ENCODE results near the gene BBOX1. TPM values are rescaled to one million over a fixed set of nuclear protein-coding genes. Genes with fewer than 3 reads are reported as not detected.

The BBOX1 gene
- total and polyA plus RNA-seq, 2 donors (not counting 1 experiment from before 2014, with no cell fraction given), result not detected

- Histone ChIP-seq H3K27ac (ENCODE audit: insufficient read depth, low read length) (no peak overlapping the region), H3K4me2 (ENCODE audit: extremely low read depth, insufficient read depth, low read length) (no peak overlapping the region), H3K4me3 (replicated peaks in 1 of 4; ENCODE audit: control extremely low read depth in 1 of 4, insufficient read depth in 1 of 4, low read depth in 3 of 4, low read length in 4 of 4) (no peak overlapping the region), H3K36me3 (ENCODE audit: control insufficient read depth, insufficient read depth, low read length) (no peaks in the 10 kb centered on the region), H3K4me1 (ENCODE audit: control insufficient read depth, extremely low read depth, insufficient read depth, low read length) (no peaks in the 10 kb centered on the region), H2AFZ (ENCODE audit: low read length) (no peak overlapping the region), H3K79me2 (ENCODE audit: control insufficient read depth, insufficient read depth, low read length) (no peaks in the 10 kb centered on the region), H3K9ac (ENCODE audit: insufficient read depth, low read length) (no peak overlapping the region), H3K27me3 (ENCODE audit: control insufficient read depth, insufficient read depth, low read length) (no peaks in the 10 kb centered on the region), H4K20me1 (ENCODE audit: control insufficient read depth, extremely low read depth, insufficient read depth, low read length) (peaks cover 2% of the 10 kb centered on the region), H3K9me3 (ENCODE audit: control insufficient read depth, insufficient read depth, low read depth, low read length) (no peaks in the 10 kb centered on the region)
- TF ChIP-seq CTCF (conservative IDR thresholded peaks at IDR 0.05 in 1 of 2, IDR thresholded peaks at IDR 0.05 in 1 of 2; ENCODE audit: low read depth in 1 of 2, low read length in 2 of 2) (no peak), EZH2 (IDR thresholded peaks at IDR 0.05; ENCODE audit: low read length, missing control alignments) (no peak)
- no peak for DNase-seq (ENCODE audit: low read depth in 2 of 2)
Measured at GRCh38 chr11:27002838-27003237, 37.8 kb upstream of the BBOX1 start.

- Histone ChIP-seq H3K9ac (ENCODE audit: insufficient read depth, low read length) (no peak overlapping the region), H3K4me2 (ENCODE audit: extremely low read depth, insufficient read depth, low read length) (no peak overlapping the region), H3K9me3 (ENCODE audit: control insufficient read depth, insufficient read depth, low read depth, low read length) (no peaks in the 10 kb centered on the region), H3K36me3 (ENCODE audit: control insufficient read depth, insufficient read depth, low read length) (no peaks in the 10 kb centered on the region), H3K4me3 (replicated peaks in 1 of 4; ENCODE audit: control extremely low read depth in 1 of 4, insufficient read depth in 1 of 4, low read depth in 3 of 4, low read length in 4 of 4) (no peak overlapping the region), H3K4me1 (ENCODE audit: control insufficient read depth, extremely low read depth, insufficient read depth, low read length) (no peaks in the 10 kb centered on the region), H3K27me3 (ENCODE audit: control insufficient read depth, insufficient read depth, low read length) (no peaks in the 10 kb centered on the region), H2AFZ (ENCODE audit: low read length) (no peak overlapping the region), H3K27ac (ENCODE audit: insufficient read depth, low read length) (no peak overlapping the region), H3K79me2 (ENCODE audit: control insufficient read depth, insufficient read depth, low read length) (no peaks in the 10 kb centered on the region), H4K20me1 (ENCODE audit: control insufficient read depth, extremely low read depth, insufficient read depth, low read length) (peaks cover 2% of the 10 kb centered on the region)
- TF ChIP-seq EZH2 (IDR thresholded peaks at IDR 0.05; ENCODE audit: low read length, missing control alignments) (no peak), CTCF (conservative IDR thresholded peaks at IDR 0.05 in 1 of 2, IDR thresholded peaks at IDR 0.05 in 1 of 2; ENCODE audit: low read depth in 1 of 2, low read length in 2 of 2) (no peak)
- DNase-seq (ENCODE audit: low read depth in 2 of 2), result no peak
Measured at GRCh38 chr11:27004103-27004502, 36.5 kb upstream of the BBOX1 start.

DNA sequence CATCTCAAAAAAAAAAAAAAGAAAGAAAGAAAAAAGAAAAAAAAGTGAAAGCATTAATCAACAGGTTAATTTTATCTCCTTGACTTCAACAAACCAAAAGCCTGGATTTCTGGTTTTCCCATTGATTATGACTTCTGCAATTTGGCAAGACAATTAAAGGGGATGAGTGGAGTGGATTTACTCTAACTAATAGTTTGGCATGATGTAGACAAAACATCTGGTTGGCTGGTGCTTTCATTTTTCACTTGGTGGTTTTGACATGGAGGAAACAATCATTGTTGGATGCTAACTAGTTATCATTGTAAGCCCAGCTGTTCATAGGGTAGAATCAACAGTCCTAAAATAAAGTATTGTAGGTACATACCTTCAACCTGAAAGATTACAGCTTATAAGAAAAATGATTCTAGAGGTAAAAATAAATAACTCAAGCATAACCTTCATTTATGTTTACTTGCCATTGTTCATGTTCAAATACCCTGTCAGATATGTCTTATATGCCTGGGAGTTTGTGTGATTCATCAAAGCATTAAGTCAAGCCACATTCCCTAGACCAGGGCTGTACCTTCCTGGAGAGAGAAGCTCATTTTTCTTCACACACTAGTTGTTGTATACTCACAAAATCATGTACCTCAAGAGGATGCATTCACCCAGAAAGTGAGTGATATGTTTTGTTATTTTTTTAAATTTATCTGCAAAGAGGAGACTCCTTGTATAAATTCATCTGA is 31.6 kb upstream of the BBOX1 start:
- no peaks in the 10 kb centered on the region for H3K79me2 ChIP-seq (ENCODE audit: control insufficient read depth, insufficient read depth, low read length)
- H3K27ac ChIP-seq (ENCODE audit: insufficient read depth, low read length), result no peak overlapping the region
- TF ChIP-seq CTCF (conservative IDR thresholded peaks at IDR 0.05 in 1 of 2, IDR thresholded peaks at IDR 0.05 in 1 of 2; ENCODE audit: low read depth in 1 of 2, low read length in 2 of 2) (no peak), EZH2 (IDR thresholded peaks at IDR 0.05; ENCODE audit: low read length, missing control alignments) (no peak)
- H3K27me3 ChIP-seq (ENCODE audit: control insufficient read depth, insufficient read depth, low read length), result no peaks in the 10 kb centered on the region
- peaks cover 2% of the 10 kb centered on the region for H4K20me1 ChIP-seq (ENCODE audit: control insufficient read depth, extremely low read depth, insufficient read depth, low read length)
- DNase-seq (ENCODE audit: low read depth in 2 of 2), result no peak
- no peak overlapping the region for H3K4me2 ChIP-seq (ENCODE audit: extremely low read depth, insufficient read depth, low read length)
- H3K4me3 ChIP-seq (replicated peaks in 1 of 4; ENCODE audit: control extremely low read depth in 1 of 4, insufficient read depth in 1 of 4, low read depth in 3 of 4, low read length in 4 of 4), result no peak overlapping the region
- H3K4me1 ChIP-seq (ENCODE audit: control insufficient read depth, extremely low read depth, insufficient read depth, low read length), result no peaks in the 10 kb centered on the region
- H3K36me3 ChIP-seq (ENCODE audit: control insufficient read depth, insufficient read depth, low read length), result no peaks in the 10 kb centered on the region
- no peaks in the 10 kb centered on the region for H3K9me3 ChIP-seq (ENCODE audit: control insufficient read depth, insufficient read depth, low read depth, low read length)
- no peak overlapping the region for H2AFZ ChIP-seq (ENCODE audit: low read length)
- no peak overlapping the region for H3K9ac ChIP-seq (ENCODE audit: insufficient read depth, low read length)
